ENCODE results near the gene ILF2.
A peak's percentile ranks its signal among the peaks of the same experiment; 100 is the strongest.
"Not testable (repeated sequence)": the region's sequence is repeated elsewhere in the genome, so short reads cannot be mapped to it uniquely, and the experiment has no call there.

Gene ILF2

GRCh38 chr1:153647346-153647714 is 23.5 kb downstream of the ILF2 start:
- no peak for DNase-seq

DNA sequence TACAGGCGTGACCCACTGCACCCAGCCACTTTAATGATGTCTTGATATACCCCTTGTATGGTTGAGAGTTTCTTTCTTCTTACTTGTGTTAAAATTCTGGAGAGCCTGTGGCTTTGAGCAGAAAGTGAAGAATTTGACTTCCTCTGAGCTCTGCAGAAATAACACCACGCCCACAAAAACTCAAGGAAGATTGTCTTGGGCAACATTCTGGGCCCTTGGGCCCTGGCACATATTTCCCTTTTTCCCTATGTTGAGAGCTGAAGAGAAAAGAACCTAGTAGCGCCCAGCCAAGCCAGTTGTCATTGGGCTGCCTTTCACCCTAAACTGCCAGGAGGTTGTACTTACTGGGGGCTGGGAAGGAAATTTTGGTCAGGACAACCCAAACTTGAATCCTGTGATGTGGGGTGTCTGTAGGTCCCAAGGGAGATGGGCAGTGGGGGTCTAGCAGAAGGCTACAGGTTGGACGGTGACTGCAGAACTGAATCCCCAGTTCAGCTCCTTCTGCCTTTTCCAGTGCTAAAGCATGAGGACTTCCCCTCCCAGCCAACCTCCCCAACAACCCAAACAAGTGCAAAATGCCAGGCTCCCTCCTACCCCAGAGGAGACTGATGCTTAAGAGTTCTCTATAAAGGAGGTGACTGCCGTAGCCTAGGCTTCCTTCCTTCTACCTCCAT is 24.0 kb downstream of the ILF2 start:
- DNase-seq: no peak

DNA sequence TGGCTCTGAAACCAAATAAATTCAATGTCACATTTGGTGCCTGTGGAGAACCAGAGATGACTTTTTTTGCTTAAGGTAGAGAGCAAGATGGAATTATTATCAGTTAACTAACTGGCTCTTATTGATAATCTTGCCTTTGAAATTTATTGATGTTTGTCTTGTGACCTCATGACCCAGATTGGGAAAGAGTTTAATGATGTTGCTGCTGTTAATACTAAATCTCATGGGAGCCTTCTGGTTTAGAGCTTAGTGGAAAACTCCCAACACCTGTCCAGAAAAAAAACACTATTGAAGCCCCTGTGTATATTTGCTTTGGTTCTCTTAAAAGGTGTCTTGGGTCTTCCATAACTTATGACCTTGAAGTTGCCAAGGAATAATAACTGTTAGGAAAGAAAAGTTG is 27.0 kb downstream of the ILF2 start:
- DNase-seq: no peak

- DNase-seq: no peak
These were observed 27.7 kb downstream of the ILF2 start for GRCh38 chr1:153643100-153643499.

DNA sequence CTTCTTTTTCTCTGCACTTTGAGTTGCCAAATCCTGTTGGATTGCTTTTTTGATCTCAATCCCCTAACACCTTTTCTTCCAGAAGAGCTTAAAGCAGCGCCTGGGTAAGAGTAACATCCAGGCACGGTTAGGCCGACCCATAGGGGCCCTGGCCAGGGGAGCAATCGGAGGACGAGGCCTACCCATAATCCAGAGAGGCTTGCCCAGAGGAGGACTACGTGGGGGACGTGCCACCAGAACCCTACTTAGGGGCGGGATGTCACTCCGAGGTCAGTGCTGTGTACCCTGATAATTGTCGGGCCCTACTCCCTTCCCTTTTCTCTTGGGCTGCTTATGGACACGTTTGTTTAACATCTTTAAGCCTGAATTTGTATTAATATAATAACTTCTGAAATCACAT is 28.6 kb downstream of the ILF2 start:
- no peak for DNase-seq

GRCh38 chr1:153640861-153641260 is 29.9 kb downstream of the ILF2 start:
- no peak for DNase-seq

DNA sequence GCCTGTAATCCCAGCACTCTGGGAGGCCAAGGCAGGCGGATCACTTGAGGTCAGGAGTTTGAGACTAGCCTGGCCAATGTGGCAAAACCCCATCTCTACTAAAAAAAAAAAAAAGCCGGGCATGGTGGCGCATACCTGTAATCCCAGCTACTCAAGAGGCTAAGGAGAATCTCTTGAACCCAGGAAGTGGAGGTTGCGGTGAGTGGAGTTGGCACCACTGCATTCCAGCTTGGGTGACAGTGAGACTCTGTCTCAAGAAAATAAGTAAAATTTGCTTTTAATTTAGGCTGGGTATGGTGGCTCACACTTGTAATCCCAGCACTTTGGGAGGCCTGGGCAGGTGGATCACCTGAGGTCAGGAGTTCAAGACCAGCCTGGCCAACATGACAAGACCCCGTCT is 30.6 kb downstream of the ILF2 start:
- not testable (repeated sequence) for DNase-seq

DNA sequence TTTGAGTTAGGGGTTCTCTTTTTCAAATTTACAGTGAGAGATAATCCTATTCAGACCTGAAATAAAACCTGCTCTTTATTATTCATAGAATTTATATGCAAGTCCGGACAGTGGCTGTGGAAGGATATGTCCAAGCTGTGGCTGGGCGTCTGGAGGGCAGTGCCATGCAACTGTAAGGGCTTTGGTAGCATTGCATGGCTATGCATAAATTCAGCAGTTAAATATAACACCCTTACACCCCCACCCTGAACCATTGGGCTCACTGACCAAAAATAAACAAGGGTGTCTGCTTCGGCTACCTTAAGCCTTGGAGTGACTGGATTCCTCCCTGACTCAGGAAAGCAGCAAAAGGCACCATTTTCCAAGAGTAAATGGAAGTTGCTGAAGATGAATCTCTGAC is 31.5 kb downstream of the ILF2 start:
- no peak for DNase-seq

- no peak for DNase-seq
These were observed 32.5 kb downstream of the ILF2 start for GRCh38 chr1:153638261-153638660.

GRCh38 chr1:153636312-153636711 is 34.5 kb downstream of the ILF2 start:
- no peak for DNase-seq

GRCh38 chr1:153635872-153636271 is 34.9 kb downstream of the ILF2 start:
- DNase-seq: no peak

- DNase-seq: peak; percentile 95
These were observed 36.8 kb downstream of the ILF2 start, which contains the start of gene CHTOP for GRCh38 chr1:153633754-153634665. TSS of gene CHTOP (plus strand) at chr1:153634066. CDS start at chr1:153636589, 2,523 bp downstream.

DNA sequence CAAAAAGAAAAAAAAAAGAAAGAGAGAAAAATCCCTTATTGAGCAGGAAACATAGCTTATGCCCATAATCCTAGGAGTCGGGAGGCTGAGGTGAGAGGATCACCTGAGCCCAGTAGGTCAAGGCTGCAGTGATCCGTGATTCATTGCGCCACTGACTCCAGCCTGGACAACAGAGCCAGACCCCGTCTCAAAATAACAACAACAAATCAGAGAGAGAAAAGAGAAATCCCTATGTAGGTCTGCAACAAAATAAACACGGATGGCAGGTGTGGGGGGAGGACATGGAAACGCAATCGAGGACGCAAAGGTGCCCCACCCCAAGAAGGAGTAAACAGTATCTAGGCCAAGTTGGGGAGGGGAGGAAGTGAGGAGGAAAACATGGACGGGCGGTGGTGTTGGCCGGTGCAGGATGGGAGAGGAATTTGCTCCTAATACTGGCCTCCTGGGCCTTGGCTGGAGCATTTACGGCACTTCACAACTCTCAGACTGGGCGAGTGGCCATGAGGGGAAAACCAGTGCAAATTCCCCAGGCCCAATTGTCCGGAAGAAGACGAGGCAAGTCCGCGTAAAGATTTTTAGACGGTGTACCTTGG is 37.5 kb downstream of the ILF2 start:
- DNase-seq: no peak

DNA sequence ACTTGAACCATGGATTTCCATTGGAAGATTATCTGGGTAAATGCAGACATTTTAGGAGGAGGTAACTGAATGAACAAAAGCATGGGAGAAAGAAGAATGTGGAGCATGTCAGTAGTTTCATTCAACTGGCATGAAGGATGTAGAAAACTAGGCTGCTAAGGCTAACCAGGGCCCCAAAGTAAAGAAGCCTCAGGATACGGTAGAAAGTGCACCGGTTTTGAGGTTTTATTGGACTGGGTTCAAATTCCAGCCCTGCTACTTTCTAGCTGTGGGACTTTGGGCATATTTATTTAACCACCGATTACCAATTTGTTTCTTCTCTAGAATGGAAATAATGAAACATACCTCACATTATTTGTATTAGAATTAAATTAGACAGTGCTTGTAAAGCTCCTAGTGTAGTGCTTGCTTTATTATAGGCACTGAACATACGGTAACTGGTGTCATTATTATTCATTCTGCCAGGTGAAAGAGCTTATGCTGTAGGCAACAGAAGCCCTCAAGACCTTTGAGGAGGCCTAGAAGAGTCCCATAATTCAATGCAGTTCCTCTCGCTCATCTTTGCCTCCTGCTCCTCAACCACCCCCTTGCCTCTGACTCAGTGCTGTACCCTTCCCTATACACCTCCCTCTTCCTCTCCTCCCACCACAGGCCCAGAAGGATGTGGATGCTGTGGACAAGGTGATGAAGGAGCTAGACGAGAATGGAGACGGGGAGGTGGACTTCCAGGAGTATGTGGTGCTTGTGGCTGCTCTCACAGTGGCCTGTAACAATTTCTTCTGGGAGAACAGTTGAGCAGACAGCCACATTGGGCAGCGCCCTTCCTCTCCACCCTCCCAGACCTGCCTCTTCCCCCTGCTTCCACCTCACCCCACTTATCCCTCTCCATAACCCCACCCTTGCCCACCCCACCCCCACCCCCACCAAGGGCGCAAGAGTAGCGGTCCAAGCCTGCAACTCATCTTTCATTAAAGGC is 39.5 kb downstream of the ILF2 start:
- no peak for DNase-seq

- DNase-seq: no peak
These were observed 40.4 kb downstream of the ILF2 start for GRCh38 chr1:153630384-153630783.

DNA sequence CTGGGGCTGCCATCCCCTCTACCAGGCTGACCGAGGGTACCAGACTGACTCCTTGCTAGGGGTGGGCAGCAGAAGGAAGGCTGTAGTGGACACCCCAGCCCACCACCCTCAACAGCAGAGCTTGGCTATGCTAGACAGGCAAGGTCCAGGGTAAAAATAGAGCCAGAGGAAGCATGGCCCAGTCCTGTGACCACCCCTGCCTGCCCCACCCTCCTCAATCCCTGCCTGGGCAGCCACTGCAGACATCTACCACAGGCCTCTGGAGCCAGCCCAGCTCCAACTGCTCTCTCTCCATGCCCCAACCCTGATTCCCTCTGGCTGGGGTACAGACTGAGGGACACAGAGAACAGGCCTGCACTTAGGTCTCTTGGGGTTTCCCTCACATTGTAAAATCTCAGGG is 40.8 kb downstream of the ILF2 start:
- DNase-seq: no peak

GRCh38 chr1:153629343-153629665 is 41.5 kb downstream of the ILF2 start:
- DNase-seq: no peak

GRCh38 chr1:153628638-153629342 is 42.0 kb downstream of the ILF2 start:
- DNase-seq: no peak

DNA sequence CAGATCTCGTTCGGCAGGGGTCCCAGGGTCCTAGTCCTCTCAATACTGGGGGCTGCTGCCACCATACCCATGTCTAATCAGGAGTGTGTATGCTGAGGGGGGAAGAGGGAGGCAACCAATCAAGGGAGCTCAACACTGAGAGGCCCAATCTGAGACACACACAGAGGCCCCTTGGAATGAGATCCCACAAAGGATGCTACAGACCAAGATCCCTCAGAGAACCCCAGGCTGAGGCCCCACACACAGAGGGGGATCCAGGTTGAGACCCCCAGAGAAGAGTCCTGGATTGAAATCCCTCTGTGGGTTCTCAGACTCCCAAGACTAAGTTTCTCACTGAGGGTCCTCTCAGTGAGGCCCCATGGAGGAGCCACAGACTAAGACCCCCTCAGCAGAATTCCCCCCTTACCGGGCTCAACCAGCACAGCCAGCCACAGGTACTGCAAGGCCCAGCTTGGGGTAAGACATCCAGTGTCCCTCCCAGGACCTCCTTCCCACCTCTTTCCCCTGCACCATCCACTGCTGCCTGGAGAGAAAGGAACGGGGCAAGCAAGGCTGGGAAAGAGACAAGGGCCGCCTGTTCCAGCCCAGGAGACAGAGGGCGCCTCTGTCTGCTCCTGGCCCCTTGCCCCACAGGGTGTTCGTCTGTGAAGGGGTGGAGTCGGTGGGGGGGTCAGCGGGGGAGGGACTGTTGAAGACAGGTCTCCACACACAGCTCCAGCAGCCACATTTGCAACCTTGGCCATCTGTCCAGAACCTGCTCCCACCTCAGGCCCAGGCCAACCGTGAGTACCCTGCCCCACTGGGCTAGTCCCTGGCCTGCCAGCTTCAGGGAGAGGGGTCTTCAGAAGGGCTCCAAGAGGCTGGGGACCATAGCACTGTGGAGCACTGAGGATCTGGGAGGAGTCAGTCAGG is 42.8 kb downstream of the ILF2 start, which contains the start of gene S100A1:
TSS of gene S100A1 (plus strand) at position 720 of the 912 bp plus-strand sequence. CDS start 2,088 bp downstream, outside the sequence.
- no peak for DNase-seq

DNA sequence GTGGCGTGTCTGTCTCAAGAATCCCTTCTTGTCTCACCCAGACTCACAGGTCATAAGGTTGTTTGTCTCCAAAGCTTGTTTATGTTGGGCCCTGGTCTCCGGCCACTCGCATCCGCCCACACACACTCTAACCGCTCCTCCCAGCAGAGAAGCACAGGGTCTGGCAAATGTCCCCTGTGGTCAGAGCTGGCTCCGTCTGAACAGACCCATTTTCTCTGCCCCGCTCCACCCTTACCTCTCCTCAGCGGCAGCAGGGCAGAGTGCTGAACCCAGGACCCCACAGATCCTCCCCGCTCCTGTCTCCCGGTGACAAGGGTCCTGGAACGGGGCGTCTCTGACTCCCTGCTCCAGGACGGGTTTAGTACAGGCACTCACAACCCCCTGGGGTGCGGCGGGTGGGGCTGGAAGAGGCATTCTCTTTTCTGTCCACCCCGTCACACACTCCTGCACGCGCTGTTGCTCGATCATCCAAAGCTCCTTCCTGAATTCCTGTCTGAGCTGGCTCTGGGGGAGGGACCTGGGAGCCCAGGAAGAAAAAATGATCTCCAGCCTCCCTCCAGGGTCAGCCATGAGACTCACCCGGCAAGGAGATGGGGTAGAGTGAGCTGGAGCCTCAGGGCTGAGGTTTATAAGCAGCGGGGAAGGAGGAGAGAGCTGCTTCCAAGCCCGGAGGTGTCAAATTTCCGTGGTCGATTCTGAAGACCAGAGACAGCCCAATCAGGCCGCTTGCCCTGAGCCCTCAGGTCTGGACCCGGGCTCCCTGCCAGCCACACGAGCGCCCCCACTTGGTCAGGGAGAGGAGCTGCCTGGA is 43.7 kb downstream of the ILF2 start, which contains the start of gene S100A13:
TSS of gene S100A13 (minus strand) at position 602 of the 811 bp plus-strand sequence. CDS start 1,033 bp downstream, outside the sequence.
- no peak for DNase-seq
